Activated CD4-positive, CD25-positive, alpha-beta regulatory T cell treated with anti-CD3 and anti-CD28 coated beads, Interleukin-2, amount 50 U/mL, for 72 hours (primary cell): ENCODE data around the gene GCLM.
A peak's percentile ranks its signal among the peaks of the same experiment; 100 is the strongest.

Experiments
- DNase-seq: peaks from one replicate; pipeline ENCODE4 v3.0.0; 2021

Gene GCLM

DNA sequence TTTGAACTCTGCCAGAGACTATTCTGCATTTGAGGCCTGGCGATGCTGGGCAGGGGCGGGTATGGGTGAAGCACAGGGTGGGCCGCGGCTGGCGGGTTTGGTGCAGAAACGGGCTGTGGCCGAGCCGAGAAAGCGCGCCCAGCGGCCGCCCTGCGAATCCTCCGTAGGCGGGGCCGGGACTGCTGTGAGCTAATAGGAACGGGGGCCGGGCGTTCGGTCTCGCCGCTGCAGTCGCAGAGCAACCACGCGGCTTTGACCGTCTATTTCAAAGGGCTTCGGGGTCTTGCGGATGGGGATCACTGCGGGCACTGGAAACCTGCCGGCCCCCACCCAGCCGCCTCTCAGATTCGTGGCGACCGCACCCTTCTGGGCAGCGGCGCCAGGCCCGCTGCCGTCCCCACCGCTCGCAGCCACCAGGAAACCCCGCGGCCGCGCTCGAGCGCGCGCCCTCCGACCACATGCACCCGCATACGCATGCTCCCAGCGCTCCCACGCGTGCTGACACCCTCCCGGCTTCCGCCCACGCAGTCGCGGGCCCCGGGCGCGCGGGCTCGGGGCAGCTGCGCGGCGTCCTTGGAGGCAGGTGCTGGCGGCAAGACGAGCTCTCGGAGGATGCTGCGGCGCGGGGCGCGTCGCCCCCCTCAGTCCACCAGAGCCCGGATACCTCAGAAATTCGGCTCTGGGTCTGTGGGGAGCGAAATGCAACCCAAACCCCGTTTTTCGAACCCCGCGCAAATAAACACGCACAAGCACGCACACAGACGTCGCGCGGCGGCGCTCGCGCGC is 62.8 kb downstream of the GCLM start:
- DNase-seq: peak; percentile 85

DNA sequence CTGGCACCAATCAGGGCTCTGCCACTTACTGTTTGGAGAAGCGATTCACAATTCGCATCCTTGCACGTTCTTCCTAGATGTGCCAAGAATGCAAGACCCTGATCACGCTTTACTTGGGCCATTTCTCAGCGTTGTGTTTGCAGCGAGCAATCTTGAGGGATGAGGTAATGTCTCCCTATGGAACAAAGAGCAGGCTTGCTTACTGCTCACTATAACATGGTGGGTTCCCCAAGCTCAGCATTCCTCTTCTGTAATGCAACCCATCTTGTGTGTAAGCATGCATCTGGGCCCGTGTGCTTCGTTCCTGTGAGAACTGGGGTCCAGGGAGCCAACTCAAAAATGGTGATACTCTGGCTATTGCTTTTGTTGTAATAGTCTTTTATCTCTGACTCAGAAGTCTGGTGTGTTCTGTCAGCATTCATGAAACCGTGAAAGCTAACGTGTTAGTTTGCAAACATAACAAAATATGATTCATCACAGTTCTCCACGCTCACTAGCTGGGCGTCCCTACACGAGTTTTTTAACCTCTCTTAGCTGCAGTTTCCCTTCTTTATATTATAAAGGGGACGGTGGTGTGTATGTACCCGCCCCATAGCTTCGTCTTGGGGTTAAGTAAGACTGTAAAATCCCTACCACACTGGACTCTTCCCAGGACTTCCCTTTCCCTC is 63.6 kb downstream of the GCLM start:
- DNase-seq: no peak

DNA sequence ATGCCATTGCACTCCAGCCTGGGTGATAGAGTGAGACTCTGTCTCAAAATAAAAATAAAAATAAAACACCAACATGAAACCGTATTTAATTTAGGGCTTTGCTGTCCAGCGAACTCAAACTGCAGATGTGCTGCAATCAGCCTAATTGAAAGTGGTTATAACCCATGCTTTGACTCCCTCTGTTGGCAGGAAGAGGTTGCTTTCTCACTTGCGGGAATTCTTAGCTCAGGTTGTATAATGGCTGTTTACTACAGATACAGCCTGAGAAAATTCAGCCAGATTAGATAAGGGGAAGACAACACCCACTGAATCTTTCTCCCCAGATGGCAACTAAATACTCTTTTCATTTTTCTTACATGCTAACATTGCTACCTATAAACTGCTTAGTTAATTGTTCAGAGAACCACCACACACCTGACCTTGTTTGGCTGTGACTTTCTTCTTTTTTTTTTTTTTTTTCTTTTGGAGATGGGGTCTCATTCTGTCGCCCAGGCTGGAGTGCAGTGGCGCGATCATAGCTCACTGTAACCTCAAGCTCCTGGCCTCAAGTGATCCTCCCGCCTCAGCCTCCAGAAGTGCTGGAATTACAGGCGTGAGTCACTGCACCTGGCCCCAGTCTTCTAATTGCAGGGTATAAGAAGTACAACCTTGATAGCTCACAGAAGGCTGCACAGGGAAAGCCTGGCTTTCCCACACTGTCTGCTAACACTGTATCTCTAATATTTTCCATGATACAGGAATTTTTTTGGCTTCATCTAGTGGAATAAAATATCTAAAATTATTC is 64.8 kb downstream of the GCLM start:
- no peak for DNase-seq

DNA sequence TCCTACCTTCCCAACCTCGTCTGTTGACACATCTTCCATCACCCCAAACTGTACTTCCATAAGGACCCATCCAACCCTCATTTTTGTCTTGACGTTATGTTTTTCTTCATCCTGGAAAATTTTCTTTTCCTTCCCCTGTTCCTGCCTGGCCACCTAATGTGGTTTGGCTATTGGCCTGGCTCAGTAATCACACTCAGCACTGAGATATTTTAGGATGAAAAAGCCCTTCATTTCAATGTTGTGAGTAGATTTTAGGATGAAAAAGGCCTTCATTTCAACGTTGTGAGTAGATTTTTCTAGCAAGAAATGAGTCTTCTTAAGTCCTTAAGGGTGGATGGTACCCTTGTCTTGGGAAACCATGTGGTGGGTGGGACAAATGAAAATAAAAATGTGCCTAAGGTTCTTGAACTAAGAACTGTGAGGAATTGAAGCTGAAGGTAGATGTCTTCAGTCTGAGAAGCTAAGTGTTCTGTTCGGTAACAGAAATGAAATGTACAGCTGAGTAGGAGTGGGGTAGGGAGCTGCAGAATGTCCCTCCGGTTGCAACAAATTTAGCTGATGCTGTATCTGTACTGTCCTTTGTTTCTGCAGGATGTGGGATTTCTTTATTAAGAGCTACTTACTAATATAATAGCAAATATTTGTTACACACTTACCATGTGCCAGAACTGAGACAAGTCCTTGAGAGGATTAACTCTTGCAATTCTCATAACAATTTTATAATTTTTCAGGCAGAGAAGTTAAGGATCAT is 66.3 kb downstream of the GCLM start:
- DNase-seq: no peak

DNA sequence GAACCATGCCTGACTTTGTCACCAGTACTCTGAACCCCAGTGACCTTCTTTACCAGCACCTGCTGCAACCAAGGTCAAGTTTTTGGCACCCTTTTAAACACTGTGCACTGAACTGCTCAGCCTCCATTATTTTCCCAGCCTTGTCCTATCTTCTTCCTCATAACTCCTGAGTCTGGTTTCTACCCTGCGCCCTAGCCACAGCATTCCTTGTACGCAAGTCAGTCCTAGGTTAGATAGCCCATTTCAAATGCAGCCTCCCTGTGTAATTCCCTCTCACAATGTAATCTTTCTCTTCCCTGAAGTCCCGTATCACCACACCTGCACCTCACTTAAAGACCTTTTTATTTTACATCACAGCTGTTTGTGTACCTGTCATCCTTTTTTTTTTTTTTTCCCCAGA is 67.5 kb downstream of the GCLM start:
- no peak for DNase-seq

DNA sequence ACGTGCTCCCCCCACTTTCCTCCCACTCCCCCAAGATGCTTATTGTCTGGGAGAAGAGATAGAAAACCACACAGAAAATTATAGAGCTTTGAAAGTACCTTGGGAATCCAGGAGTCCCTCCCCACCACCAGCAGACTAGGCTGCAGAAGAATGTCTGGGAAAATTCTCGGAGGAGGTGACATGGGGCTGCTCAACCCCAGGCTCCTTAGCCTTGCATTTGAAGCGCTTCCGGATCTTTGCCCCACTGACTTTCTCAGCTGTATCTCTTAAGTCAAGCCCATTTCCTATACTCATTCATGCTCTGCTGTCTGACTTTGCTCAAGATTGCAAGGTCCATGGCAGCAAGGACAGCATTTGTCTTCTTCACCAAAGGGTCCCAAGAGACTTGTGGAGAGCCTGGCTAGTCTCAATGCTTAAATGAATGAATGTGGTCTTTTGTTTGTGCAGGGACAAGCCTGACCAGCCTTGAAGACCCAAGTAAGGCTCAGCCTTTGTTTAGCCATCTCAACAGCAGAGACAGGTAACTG is 68.2 kb downstream of the GCLM start:
- DNase-seq: no peak

DNA sequence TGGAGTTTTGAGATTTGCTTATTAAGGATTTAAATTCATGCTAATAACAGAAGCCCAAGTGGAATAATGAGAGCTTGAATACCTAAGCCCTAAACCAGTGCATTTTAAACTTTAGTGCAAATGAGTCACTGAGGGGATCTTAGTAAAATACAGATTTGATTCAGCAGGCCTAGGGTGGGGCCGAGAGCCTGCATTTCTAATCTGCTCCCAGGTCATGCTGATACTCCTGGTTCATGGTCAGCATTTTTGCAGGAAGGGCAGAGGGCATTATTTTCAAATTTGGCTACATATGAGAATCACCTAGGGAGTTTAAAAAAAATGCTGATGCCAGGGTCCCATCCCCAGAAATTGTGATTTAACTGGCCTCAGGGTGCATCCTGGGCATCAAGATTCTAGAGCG is 69.5 kb downstream of the GCLM start:
- DNase-seq: no peak

DNA sequence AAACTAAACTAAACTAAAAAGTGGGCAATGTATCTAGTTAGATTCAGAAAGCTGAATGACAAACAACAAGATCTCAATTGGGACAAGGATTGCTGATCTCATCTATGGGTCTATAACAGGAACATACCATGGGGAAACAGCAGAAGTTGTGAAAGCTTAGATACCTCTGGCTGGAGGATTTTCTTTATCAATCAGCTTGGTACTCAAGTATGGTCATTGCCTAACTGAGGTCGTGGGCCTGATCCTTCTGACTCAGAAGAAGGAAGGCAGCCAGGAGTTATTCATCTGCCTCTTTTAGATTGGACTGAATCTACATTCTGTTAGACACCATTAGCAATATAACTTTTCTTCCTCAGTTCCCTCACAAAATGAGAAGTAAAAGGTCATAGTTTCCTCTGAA is 69.9 kb downstream of the GCLM start:
- no peak for DNase-seq

DNA sequence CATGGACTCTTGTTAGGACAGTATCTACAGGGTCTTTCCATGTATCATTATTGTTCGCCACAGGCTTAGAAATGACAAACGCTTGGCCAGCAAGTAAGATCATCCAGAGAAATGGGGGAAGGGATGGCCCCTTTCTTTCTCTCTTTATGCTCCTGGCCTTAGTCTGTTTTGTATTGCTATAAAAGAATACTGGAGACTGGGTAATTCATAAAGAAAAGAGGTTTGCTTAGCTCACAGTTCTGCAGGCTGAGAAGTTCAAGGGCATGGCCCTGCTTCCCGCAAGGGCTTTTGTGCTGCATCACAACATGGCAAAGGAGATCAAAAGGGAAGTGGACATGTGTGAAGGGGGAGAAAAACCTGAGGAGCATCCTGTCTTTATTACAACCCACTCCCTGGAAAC is 71.3 kb downstream of the GCLM start:
- DNase-seq: no peak
